HepG2 (cell line): ENCODE measurements around the gene MFN2. TPM values are rescaled to one million over a fixed set of nuclear protein-coding genes. Genes with fewer than 3 reads are reported as not detected.
A peak's percentile ranks its signal among the peaks of the same experiment; 100 is the strongest.

Source experiments
- CCDC6 ChIP-seq: sonication (generic); formaldehyde crosslinking; IDR thresholded peaks from 2 replicates; pipeline ENCODE4 v1.8.1; 2022; ENCODE audit warnings: mild to moderate bottlenecking, missing genetic modification reagents, moderate library complexity
- MAFG ChIP-seq: sonication (generic); formaldehyde crosslinking; IDR thresholded peaks from 2 replicates; pipeline ENCODE4 v1.5.1; 2020; ENCODE audit warnings: mild to moderate bottlenecking, missing genetic modification reagents
- MAFK ChIP-seq, 2 experiments: IDR thresholded peaks in 1 of 2; conservative IDR thresholded peaks in 1 of 2; 2 replicates each; pipeline ENCODE4 v1.6.1; 2011; ENCODE audit warnings: improper control_type of control experiment in 2 of 2, low read length in 2 of 2
- MYC ChIP-seq: sonication (generic); formaldehyde crosslinking; IDR thresholded peaks from 2 replicates; pipeline ENCODE4 v1.9.0; 2021; ENCODE audit warnings: missing genetic modification reagents, borderline replicate concordance
- NR2F1 ChIP-seq, 2 experiments: fragments of 450-650 bp in 1 of 2; formaldehyde crosslinking in 1 of 2; IDR thresholded peaks; 2 replicates each; pipeline versions ENCODE4 v1.5.0 to v1.6.1; 2016 to 2020; ENCODE audit warnings: mild to moderate bottlenecking in 1 of 2, missing compliant biosample characterization in 1 of 2, missing genetic modification reagents in 1 of 2, moderate library complexity in 1 of 2
- PLRG1 ChIP-seq: fragments of 450-650 bp; conservative IDR thresholded peaks from 2 replicates; pipeline ENCODE4 v1.6.1; 2016
- POLR2A ChIP-seq, 2 experiments: IDR thresholded peaks; 2 replicates each; pipeline ENCODE4 v1.6.1; 2011; ENCODE audit warnings: low read depth in 2 of 2, low read length in 2 of 2, mild to moderate bottlenecking in 1 of 2, moderate library complexity in 1 of 2; ENCODE audit not compliant: insufficient read depth in 1 of 2
- RXRA ChIP-seq: sonication (generic); formaldehyde crosslinking; IDR thresholded peaks from 2 replicates; pipeline ENCODE4 v1.5.1; 2020; ENCODE audit warnings: missing genetic modification reagents
- SETDB1 ChIP-seq: sonication (generic); formaldehyde crosslinking; IDR thresholded peaks from 2 replicates; pipeline ENCODE4 v1.5.1; 2020; ENCODE audit warnings: missing genetic modification reagents, mild to moderate bottlenecking, borderline replicate concordance
- YY1 ChIP-seq: IDR thresholded peaks from 2 replicates; pipeline ENCODE4 v1.6.1; 2011; ENCODE audit warnings: low read length, low read depth, moderate library complexity, mild to moderate bottlenecking; ENCODE audit not compliant: insufficient read depth, insufficient replicate concordance
- ZC3H13 ChIP-seq: sonication (generic); formaldehyde crosslinking; IDR thresholded peaks from 2 replicates; pipeline ENCODE4 v1.8.1; 2023; ENCODE audit warnings: mild to moderate bottlenecking, missing genetic modification reagents, moderate library complexity
- ZNF781 ChIP-seq: sonication (generic); formaldehyde crosslinking; IDR thresholded peaks from 2 replicates; pipeline ENCODE4 v1.5.1; 2020; ENCODE audit warnings: borderline replicate concordance, mild to moderate bottlenecking, missing genetic modification reagents; ENCODE audit errors: not compliant biosample characterization
- polyA plus RNA-seq, 8 experiments: library from polyadenylated mRNA; depleted of rRNA in 3 of 8; stranded (reverse) in 7 of 8; unstranded in 1 of 8; fragments of >200 nt; fragmentation: Illumina TruSeq in 4 of 8; extraction: Trizol in 4 of 8; gene quantifications; 2 replicates each; pipeline versions ENCODE4 v1.2.1 to v1.2.3, GENCODE V29; 2011 to 2016; ENCODE audit warnings: low read depth in 4 of 8, missing spikeins in 1 of 8, mixed read lengths in 1 of 8; ENCODE audit not compliant: insufficient read depth in 1 of 8
- total RNA-seq, 5 experiments: library from RNA; depleted of rRNA; stranded (reverse); fragments of >200 nt; fragmentation: Illumina TruSeq; extraction: Trizol; gene quantifications; 2 replicates each; pipeline ENCODE4 v1.2.3, GENCODE V29; 2016; ENCODE audit warnings: low read depth in 1 of 5
- TF ChIP-seq, protein P1 (sequence below): IDR thresholded peaks from 2 replicates; pipeline ENCODE4 v1.6.1; 2016; ENCODE audit warnings: missing compliant biosample characterization, missing genetic modification reagents, borderline replicate concordance
- TF ChIP-seq, protein P2 (sequence below): sonication (generic); formaldehyde crosslinking; IDR thresholded peaks from 2 replicates; pipeline ENCODE4 v1.4.0; 2020; ENCODE audit warnings: mild to moderate bottlenecking, missing genetic modification reagents
- TF ChIP-seq, protein P3 (sequence below): sonication (generic); formaldehyde crosslinking; IDR thresholded peaks from 2 replicates; pipeline ENCODE4 v1.4.0; 2020; ENCODE audit warnings: mild to moderate bottlenecking, low read depth, missing genetic modification reagents
- TF ChIP-seq, protein P4 (sequence below): sonication (generic); IDR thresholded peaks from 2 replicates; pipeline ENCODE4 v1.6.1; 2016; ENCODE audit warnings: low read depth, borderline replicate concordance
- TF ChIP-seq, protein P5 (sequence below): sonication (generic); formaldehyde crosslinking; IDR thresholded peaks from 2 replicates; pipeline ENCODE4 v1.4.0; 2020; ENCODE audit warnings: missing genetic modification reagents, borderline replicate concordance

Gene MFN2
- total and polyA plus RNA-seq, 2 of the 13 experiments (the other 11 are each of a cell fraction or from before 2014, with no cell fraction given): 38.7 to 60.9 TPM

DNA sequence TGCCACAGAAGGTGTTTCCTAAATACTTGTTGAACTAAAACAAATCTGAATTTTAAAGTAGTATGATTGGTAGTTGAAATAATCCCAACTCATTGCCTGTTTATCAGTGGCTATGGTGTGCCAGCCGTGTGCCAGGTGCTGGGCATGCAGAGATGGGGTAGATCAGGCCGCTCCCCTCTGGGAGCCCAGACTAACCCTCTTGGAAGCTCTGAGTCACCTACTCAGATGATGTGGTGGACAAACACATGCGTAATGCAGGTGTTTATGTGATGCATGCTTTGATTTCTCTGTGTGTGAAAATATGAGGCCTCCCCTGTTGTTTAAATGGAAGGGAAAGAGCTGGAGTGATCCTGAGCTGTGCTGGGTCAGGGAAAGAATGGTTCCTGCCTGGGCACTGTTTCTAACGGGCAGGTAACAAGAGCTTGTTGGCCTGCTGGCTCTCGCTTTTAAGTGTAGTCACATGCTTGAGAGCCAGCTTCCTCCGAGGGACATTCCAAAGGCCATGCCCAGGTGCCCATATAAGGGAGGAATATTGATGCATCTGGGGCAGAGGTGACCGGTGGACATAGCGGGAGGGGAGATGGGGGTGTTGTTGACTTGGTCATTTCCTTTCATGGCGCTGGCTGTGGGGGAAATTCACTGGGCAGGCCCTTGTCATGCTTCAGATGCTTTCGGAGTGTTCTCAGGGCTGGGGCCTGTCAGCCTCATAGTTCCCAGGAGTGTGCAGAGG lies 10.2 kb downstream of the MFN2 start (continued):
- TF ChIP-seq NR2F1 (CRISPR knock-in tag; IDR thresholded peaks at IDR 0.05): peak in 1 of 2 experiments; percentile 37; a peak in 1 of 4 replicates
- TF ChIP-seq, protein P1, sequence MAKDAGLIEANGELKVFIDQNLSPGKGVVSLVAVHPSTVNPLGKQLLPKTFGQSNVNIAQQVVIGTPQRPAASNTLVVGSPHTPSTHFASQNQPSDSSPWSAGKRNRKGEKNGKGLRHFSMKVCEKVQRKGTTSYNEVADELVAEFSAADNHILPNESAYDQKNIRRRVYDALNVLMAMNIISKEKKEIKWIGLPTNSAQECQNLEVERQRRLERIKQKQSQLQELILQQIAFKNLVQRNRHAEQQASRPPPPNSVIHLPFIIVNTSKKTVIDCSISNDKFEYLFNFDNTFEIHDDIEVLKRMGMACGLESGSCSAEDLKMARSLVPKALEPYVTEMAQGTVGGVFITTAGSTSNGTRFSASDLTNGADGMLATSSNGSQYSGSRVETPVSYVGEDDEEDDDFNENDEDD (CRISPR knock-in tag): no peak
- TF ChIP-seq, protein P2, sequence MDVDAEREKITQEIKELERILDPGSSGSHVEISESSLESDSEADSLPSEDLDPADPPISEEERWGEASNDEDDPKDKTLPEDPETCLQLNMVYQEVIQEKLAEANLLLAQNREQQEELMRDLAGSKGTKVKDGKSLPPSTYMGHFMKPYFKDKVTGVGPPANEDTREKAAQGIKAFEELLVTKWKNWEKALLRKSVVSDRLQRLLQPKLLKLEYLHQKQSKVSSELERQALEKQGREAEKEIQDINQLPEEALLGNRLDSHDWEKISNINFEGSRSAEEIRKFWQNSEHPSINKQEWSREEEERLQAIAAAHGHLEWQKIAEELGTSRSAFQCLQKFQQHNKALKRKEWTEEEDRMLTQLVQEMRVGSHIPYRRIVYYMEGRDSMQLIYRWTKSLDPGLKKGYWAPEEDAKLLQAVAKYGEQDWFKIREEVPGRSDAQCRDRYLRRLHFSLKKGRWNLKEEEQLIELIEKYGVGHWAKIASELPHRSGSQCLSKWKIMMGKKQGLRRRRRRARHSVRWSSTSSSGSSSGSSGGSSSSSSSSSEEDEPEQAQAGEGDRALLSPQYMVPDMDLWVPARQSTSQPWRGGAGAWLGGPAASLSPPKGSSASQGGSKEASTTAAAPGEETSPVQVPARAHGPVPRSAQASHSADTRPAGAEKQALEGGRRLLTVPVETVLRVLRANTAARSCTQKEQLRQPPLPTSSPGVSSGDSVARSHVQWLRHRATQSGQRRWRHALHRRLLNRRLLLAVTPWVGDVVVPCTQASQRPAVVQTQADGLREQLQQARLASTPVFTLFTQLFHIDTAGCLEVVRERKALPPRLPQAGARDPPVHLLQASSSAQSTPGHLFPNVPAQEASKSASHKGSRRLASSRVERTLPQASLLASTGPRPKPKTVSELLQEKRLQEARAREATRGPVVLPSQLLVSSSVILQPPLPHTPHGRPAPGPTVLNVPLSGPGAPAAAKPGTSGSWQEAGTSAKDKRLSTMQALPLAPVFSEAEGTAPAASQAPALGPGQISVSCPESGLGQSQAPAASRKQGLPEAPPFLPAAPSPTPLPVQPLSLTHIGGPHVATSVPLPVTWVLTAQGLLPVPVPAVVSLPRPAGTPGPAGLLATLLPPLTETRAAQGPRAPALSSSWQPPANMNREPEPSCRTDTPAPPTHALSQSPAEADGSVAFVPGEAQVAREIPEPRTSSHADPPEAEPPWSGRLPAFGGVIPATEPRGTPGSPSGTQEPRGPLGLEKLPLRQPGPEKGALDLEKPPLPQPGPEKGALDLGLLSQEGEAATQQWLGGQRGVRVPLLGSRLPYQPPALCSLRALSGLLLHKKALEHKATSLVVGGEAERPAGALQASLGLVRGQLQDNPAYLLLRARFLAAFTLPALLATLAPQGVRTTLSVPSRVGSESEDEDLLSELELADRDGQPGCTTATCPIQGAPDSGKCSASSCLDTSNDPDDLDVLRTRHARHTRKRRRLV: no peak
- TF ChIP-seq RXRA (CRISPR knock-in tag): peak; percentile 86
- no peak for TF ChIP-seq ZNF781 (CRISPR knock-in tag)
- TF ChIP-seq MYC: peak; percentile 40; the same call in 1 of the 2 replicates
- no peak for TF ChIP-seq MAFG (CRISPR knock-in tag)
- no peak for TF ChIP-seq CCDC6 (CRISPR knock-in tag)
- TF ChIP-seq PLRG1: no peak
- TF ChIP-seq MAFK (conservative IDR thresholded peaks at IDR 0.05 in 1 of 2, IDR thresholded peaks at IDR 0.05 in 1 of 2; ENCODE audit: low read length in 2 of 2): no peak
- TF ChIP-seq, protein P3, sequence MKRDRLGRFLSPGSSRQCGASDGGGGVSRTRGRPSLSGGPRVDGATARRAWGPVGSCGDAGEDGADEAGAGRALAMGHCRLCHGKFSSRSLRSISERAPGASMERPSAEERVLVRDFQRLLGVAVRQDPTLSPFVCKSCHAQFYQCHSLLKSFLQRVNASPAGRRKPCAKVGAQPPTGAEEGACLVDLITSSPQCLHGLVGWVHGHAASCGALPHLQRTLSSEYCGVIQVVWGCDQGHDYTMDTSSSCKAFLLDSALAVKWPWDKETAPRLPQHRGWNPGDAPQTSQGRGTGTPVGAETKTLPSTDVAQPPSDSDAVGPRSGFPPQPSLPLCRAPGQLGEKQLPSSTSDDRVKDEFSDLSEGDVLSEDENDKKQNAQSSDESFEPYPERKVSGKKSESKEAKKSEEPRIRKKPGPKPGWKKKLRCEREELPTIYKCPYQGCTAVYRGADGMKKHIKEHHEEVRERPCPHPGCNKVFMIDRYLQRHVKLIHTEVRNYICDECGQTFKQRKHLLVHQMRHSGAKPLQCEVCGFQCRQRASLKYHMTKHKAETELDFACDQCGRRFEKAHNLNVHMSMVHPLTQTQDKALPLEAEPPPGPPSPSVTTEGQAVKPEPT: no peak
- TF ChIP-seq YY1: peak; percentile 26
- no peak for TF ChIP-seq SETDB1 (CRISPR knock-in tag)
- TF ChIP-seq, protein P4, sequence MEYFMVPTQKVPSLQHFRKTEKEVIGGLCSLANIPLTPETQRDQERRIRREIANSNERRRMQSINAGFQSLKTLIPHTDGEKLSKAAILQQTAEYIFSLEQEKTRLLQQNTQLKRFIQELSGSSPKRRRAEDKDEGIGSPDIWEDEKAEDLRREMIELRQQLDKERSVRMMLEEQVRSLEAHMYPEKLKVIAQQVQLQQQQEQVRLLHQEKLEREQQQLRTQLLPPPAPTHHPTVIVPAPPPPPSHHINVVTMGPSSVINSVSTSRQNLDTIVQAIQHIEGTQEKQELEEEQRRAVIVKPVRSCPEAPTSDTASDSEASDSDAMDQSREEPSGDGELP: peak; percentile 9; the same call in 1 of the 2 replicates
- TF ChIP-seq, protein P5, sequence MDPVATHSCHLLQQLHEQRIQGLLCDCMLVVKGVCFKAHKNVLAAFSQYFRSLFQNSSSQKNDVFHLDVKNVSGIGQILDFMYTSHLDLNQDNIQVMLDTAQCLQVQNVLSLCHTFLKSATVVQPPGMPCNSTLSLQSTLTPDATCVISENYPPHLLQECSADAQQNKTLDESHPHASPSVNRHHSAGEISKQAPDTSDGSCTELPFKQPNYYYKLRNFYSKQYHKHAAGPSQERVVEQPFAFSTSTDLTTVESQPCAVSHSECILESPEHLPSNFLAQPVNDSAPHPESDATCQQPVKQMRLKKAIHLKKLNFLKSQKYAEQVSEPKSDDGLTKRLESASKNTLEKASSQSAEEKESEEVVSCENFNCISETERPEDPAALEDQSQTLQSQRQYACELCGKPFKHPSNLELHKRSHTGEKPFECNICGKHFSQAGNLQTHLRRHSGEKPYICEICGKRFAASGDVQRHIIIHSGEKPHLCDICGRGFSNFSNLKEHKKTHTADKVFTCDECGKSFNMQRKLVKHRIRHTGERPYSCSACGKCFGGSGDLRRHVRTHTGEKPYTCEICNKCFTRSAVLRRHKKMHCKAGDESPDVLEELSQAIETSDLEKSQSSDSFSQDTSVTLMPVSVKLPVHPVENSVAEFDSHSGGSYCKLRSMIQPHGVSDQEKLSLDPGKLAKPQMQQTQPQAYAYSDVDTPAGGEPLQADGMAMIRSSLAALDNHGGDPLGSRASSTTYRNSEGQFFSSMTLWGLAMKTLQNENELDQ: no peak
- no peak for TF ChIP-seq ZC3H13 (CRISPR knock-in tag)
- peak in 1 of 2 experiments; percentile 49; a peak in 1 of 4 replicates for TF ChIP-seq POLR2A (IDR thresholded peaks at IDR 0.05; ENCODE audit: insufficient read depth in 1 of 2, low read depth in 2 of 2, low read length in 2 of 2)
